ENCODE data around the gene SLC16A6. TPM values are rescaled to one million over a fixed set of nuclear protein-coding genes. Genes with fewer than 3 reads are reported as not detected.

SLC16A6 gene
- total and polyA plus RNA-seq, 2 of the 4 experiments (the other 2 are of a cell fraction): 0.22 to 0.54 TPM

GRCh38 chr17:68324654-68325336 lies 33.9 kb upstream of the SLC16A6 start:
- ChIA-PET CTCF (interaction anchor here (1.1 kb wide), 1 partner anchor 74 kb away, joined by 5 read pairs; no protein-coding TSS in a partner anchor), POLR2A (ENCODE audit: unreplicated experiment) (no interaction called here)
- H3K14ac ChIP-seq (replicated peaks; ENCODE audit: low read depth, low read length): no peak overlapping the region
- H3K4me2 ChIP-seq (ENCODE audit: low read depth, low read length): no peak overlapping the region
- no peak for TF ChIP-seq MAZ (IDR thresholded peaks at IDR 0.05; ENCODE audit: borderline replicate concordance, low read depth, low read length)
- no peak for TF ChIP-seq FOS (IDR thresholded peaks at IDR 0.05; ENCODE audit: low read depth, low read length)
- TF ChIP-seq MXI1 (IDR thresholded peaks at IDR 0.05; ENCODE audit: borderline replicate concordance, low read depth, low read length): no peak
- TF ChIP-seq CHD1 (IDR thresholded peaks at IDR 0.05; ENCODE audit: low read depth, low read length): no peak
- TF ChIP-seq BHLHE40 (IDR thresholded peaks at IDR 0.05; ENCODE audit: low read depth, low read length): no peak
- no peak for TF ChIP-seq ELK1 (IDR thresholded peaks at IDR 0.05; ENCODE audit: borderline replicate concordance, low read depth, low read length)
- no peak for TF ChIP-seq RFX5 (IDR thresholded peaks at IDR 0.05; ENCODE audit: low read depth, low read length)
- TF ChIP-seq MAFK (IDR thresholded peaks at IDR 0.05; ENCODE audit: low read depth, low read length): no peak
- TF ChIP-seq NFE2L2 (IDR thresholded peaks at IDR 0.05; ENCODE audit: low read depth, low read length): no peak
- TF ChIP-seq POLR2A (IDR thresholded peaks at IDR 0.05; ENCODE audit: low read depth, low read length): no peak
- TF ChIP-seq CEBPB (IDR thresholded peaks at IDR 0.05; ENCODE audit: low read depth, low read length): no peak
- TF ChIP-seq RCOR1 (IDR thresholded peaks at IDR 0.05; ENCODE audit: insufficient replicate concordance, low read length): no peak
- TF ChIP-seq SMC3 (IDR thresholded peaks at IDR 0.05; ENCODE audit: low read depth, low read length): no peak
- TF ChIP-seq CTCF (conservative IDR thresholded peaks at IDR 0.05; ENCODE audit: low read depth, low read length): no peak
- no peak for TF ChIP-seq RAD21 (IDR thresholded peaks at IDR 0.05; ENCODE audit: low read length)
- no peak for TF ChIP-seq USF2 (IDR thresholded peaks at IDR 0.05; ENCODE audit: low read depth, low read length)
- H3K4me3 ChIP-seq (ENCODE audit: insufficient read depth, low read depth, low read length): no peak overlapping the region
- DNase-seq (no peak), ATAC-seq (ENCODE audit: low read depth) (no peak)
- WGBS, 2 experiments (ENCODE audit: extremely low coverage in 2 of 2, insufficient read length in 1 of 2): no CpG with 5 or more reads among the region's 8 CpGs
- no peak overlapping the region for H2BK5ac ChIP-seq (ENCODE audit: low read depth, low read length, poor library complexity, severe bottlenecking)
- H4K20me1 ChIP-seq (ENCODE audit: insufficient read depth, low read length): no peaks in the 10 kb centered on the region
- no peaks in the 10 kb centered on the region for H3K9me3 ChIP-seq (ENCODE audit: control insufficient read depth, insufficient read depth, low read length)
- no peak overlapping the region for H3K18ac ChIP-seq (ENCODE audit: low read depth, low read length)
- H3K27me3 ChIP-seq (ENCODE audit: control insufficient read depth, insufficient read depth, low read length): 0 out of 2 replicates have a peak, but pooled peaks cover 2% of the 10 kb centered on the region
- H4K91ac ChIP-seq (ENCODE audit: insufficient read depth, low read depth, low read length): no peak overlapping the region
- no peak overlapping the region for H3K56ac ChIP-seq (ENCODE audit: extremely low read depth, insufficient read depth, low read length)
- no peak overlapping the region for H3K27ac ChIP-seq (ENCODE audit: insufficient read depth, low read length)
- H3K36me3 ChIP-seq (ENCODE audit: control insufficient read depth, insufficient read depth, low read length): no peaks in the 10 kb centered on the region
- H3K4me1 ChIP-seq (ENCODE audit: control insufficient read depth, insufficient read depth, low read length): no peaks in the 10 kb centered on the region
- H2BK15ac ChIP-seq (ENCODE audit: low read depth, low read length): no peak overlapping the region
- intact Hi-C loops (cut with micrococcal nuclease) (no loop called here), dilution Hi-C loops (cut with HindIII; ENCODE audit: low sequenced_read_pairs, unreplicated experiment) (no loop called here), in situ Hi-C loops (cut with MboI; ENCODE audit: low sequenced_read_pairs) (no loop called here)
- BruUV-seq (replicated peaks): no TSS peak
- H3K79me1 ChIP-seq (ENCODE audit: low read depth in 1 of 2, low read length in 2 of 2): no peaks in the 10 kb centered on the region
- no peak overlapping the region for H3K4ac ChIP-seq (ENCODE audit: low read depth, low read length)
- no peak overlapping the region for H2BK20ac ChIP-seq (ENCODE audit: low read depth, low read length)
- no peak overlapping the region for H2BK120ac ChIP-seq (ENCODE audit: low read depth, low read length)
- no peaks in the 10 kb centered on the region for H3K9me1 ChIP-seq (ENCODE audit: insufficient read depth, low read length)
- no peak overlapping the region for H2AK9ac ChIP-seq (replicated peaks; ENCODE audit: low read depth, low read length, poor library complexity)
- H2AK5ac ChIP-seq (ENCODE audit: low read depth, low read length): no peak overlapping the region
- no peak overlapping the region for H3K23ac ChIP-seq (ENCODE audit: low read depth, low read length)
- H2AFZ ChIP-seq (replicated peaks; ENCODE audit: low read length, poor library complexity): no peak overlapping the region
- H3K9ac ChIP-seq (ENCODE audit: low read depth, low read length): no peak overlapping the region
- H4K5ac ChIP-seq (ENCODE audit: low read depth, low read length): no peak overlapping the region
- no peak overlapping the region for H4K8ac ChIP-seq (ENCODE audit: low read depth in 2 of 2, low read length in 2 of 2)
